ENCODE results near the gene KDM2B.

DNA sequence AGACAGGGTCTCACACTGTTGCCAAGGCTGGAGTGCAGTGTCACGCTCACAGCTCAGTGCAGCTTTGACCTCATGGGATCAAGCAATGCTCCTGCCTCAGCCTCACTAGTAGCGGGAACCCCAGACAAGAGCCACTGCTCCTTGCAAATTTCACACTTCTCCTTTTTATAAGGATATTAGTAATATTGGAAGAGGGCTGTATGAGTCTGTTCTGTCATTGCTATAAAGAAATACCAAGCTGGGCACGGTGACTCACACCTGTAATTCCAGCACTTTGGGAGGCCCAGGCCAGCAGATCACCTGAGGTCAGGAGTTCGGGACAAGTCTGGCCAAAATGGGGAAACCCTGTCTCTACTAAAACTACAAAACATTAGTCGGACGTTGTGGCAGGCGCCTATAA lies 32.6 kb upstream of the KDM2B start:
- TF ChIP-seq, protein P1, sequence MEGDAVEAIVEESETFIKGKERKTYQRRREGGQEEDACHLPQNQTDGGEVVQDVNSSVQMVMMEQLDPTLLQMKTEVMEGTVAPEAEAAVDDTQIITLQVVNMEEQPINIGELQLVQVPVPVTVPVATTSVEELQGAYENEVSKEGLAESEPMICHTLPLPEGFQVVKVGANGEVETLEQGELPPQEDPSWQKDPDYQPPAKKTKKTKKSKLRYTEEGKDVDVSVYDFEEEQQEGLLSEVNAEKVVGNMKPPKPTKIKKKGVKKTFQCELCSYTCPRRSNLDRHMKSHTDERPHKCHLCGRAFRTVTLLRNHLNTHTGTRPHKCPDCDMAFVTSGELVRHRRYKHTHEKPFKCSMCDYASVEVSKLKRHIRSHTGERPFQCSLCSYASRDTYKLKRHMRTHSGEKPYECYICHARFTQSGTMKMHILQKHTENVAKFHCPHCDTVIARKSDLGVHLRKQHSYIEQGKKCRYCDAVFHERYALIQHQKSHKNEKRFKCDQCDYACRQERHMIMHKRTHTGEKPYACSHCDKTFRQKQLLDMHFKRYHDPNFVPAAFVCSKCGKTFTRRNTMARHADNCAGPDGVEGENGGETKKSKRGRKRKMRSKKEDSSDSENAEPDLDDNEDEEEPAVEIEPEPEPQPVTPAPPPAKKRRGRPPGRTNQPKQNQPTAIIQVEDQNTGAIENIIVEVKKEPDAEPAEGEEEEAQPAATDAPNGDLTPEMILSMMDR (conservative IDR thresholded peaks at IDR 0.05 in 1 of 2, IDR thresholded peaks at IDR 0.05 in 1 of 2; ENCODE audit: extremely low read depth in 1 of 2, insufficient read depth in 1 of 2, low read depth in 1 of 2, low read length in 2 of 2) = no peak
- TF ChIP-seq EZH2 (IDR thresholded peaks at IDR 0.05; ENCODE audit: borderline replicate concordance, low read length) = no peak
